Adipocyte (in vitro differentiated cells): Measurements from ENCODE around the gene CCDC34.

ENCODE experiments used
- DNase-seq: peaks from one replicate; pipeline ENCODE4 v3.0.0-alpha.2; 2015; ENCODE audit warnings: low read depth
- H3K27me3 ChIP-seq: replicated peaks from 2 replicates; pipeline ENCODE4 v1.7.0; 2013; ENCODE audit warnings: mild to moderate bottlenecking, low read length, moderate library complexity; ENCODE audit not compliant: control insufficient read depth, insufficient read depth
- H3K36me3 ChIP-seq: 2 replicates; pipeline ENCODE4 v1.7.0; 2013; ENCODE audit warnings: low read length, mild to moderate bottlenecking, moderate library complexity; ENCODE audit not compliant: control insufficient read depth, insufficient read depth, severe bottlenecking
- H3K4me1 ChIP-seq: 2 replicates; pipeline ENCODE4 v1.7.0; 2013; ENCODE audit warnings: mild to moderate bottlenecking, low read length, moderate library complexity; ENCODE audit not compliant: control insufficient read depth, insufficient read depth
- H3K4me3 ChIP-seq: 2 replicates; pipeline ENCODE4 v1.7.0; 2013; ENCODE audit warnings: mild to moderate bottlenecking, low read length, moderate library complexity
- H3K9ac ChIP-seq: 2 replicates; pipeline ENCODE4 v1.7.0; 2013; ENCODE audit warnings: mild to moderate bottlenecking, low read length, moderate library complexity
- H3K9me3 ChIP-seq: 2 replicates; pipeline ENCODE4 v1.7.0; 2013; ENCODE audit warnings: mild to moderate bottlenecking, low read length, moderate library complexity; ENCODE audit not compliant: control insufficient read depth

CCDC34 gene

GRCh38 chr11:27356624-27357222, 6.3 kb downstream of the CCDC34 start:
- no peak for DNase-seq
- Histone ChIP-seq H3K27me3 (no peaks in the 10 kb centered on the region), H3K9me3 (no peaks in the 10 kb centered on the region), H3K9ac (no peak overlapping the region), H3K4me3 (no peak overlapping the region), H3K4me1 (peaks cover 26% of the 10 kb centered on the region), H3K36me3 (no peaks in the 10 kb centered on the region)

- no peak for DNase-seq
- Histone ChIP-seq H3K4me1 (peaks cover 32% of the 10 kb centered on the region), H3K36me3 (no peaks in the 10 kb centered on the region), H3K27me3 (no peaks in the 10 kb centered on the region), H3K9ac (no peak overlapping the region), H3K9me3 (no peaks in the 10 kb centered on the region), H3K4me3 (no peak overlapping the region)
Measured at GRCh38 chr11:27355575-27356104, 7.4 kb downstream of the CCDC34 start.

GRCh38 chr11:27354359-27354965, 8.6 kb downstream of the CCDC34 start:
- Histone ChIP-seq H3K27me3 (no peaks in the 10 kb centered on the region), H3K4me1 (peaks cover 42% of the 10 kb centered on the region), H3K36me3 (no peaks in the 10 kb centered on the region), H3K9me3 (no peaks in the 10 kb centered on the region), H3K4me3 (no peak overlapping the region), H3K9ac (no peak overlapping the region)
- DNase-seq = no peak

GRCh38 chr11:27353593-27354358, 9.2 kb downstream of the CCDC34 start:
- H3K27me3 ChIP-seq = no peaks in the 10 kb centered on the region
- no peak overlapping the region for H3K4me3 ChIP-seq
- H3K36me3 ChIP-seq = no peaks in the 10 kb centered on the region
- peaks cover 42% of the 10 kb centered on the region for H3K4me1 ChIP-seq
- DNase-seq = peak; percentile 67
- no peaks in the 10 kb centered on the region for H3K9me3 ChIP-seq
- no peak overlapping the region for H3K9ac ChIP-seq

GRCh38 chr11:27352781-27353180, 10.2 kb downstream of the CCDC34 start:
- H3K9ac ChIP-seq = no peak overlapping the region
- no peaks in the 10 kb centered on the region for H3K27me3 ChIP-seq
- H3K4me3 ChIP-seq = no peak overlapping the region
- H3K9me3 ChIP-seq = no peaks in the 10 kb centered on the region
- H3K36me3 ChIP-seq = no peaks in the 10 kb centered on the region
- no peak for DNase-seq
- peaks cover 33% of the 10 kb centered on the region for H3K4me1 ChIP-seq

GRCh38 chr11:27350511-27350910, 12.5 kb downstream of the CCDC34 start:
- Histone ChIP-seq H3K27me3 (no peaks in the 10 kb centered on the region), H3K36me3 (no peaks in the 10 kb centered on the region), H3K9me3 (no peaks in the 10 kb centered on the region), H3K9ac (peak overlapping the region; percentile 34), H3K4me3 (no peak overlapping the region), H3K4me1 (peaks cover 31% of the 10 kb centered on the region)
- DNase-seq = no peak

GRCh38 chr11:27349919-27350318, 13.1 kb downstream of the CCDC34 start:
- Histone ChIP-seq H3K4me1 (peaks cover 29% of the 10 kb centered on the region), H3K27me3 (no peaks in the 10 kb centered on the region), H3K4me3 (no peak overlapping the region), H3K9me3 (no peaks in the 10 kb centered on the region), H3K36me3 (no peaks in the 10 kb centered on the region), H3K9ac (peak overlapping the region; percentile 34)
- DNase-seq = no peak

- Histone ChIP-seq H3K9me3 (no peaks in the 10 kb centered on the region), H3K4me3 (no peak overlapping the region), H3K9ac (no peak overlapping the region), H3K27me3 (no peaks in the 10 kb centered on the region), H3K36me3 (no peaks in the 10 kb centered on the region), H3K4me1 (peaks cover 18% of the 10 kb centered on the region)
- no peak for DNase-seq
Measured at GRCh38 chr11:27348340-27348873, 14.6 kb downstream of the CCDC34 start.

- H3K27me3 ChIP-seq = no peaks in the 10 kb centered on the region
- H3K9me3 ChIP-seq = no peaks in the 10 kb centered on the region
- no peak for DNase-seq
- peaks cover 19% of the 10 kb centered on the region for H3K4me1 ChIP-seq
- H3K9ac ChIP-seq = no peak overlapping the region
- H3K4me3 ChIP-seq = no peak overlapping the region
- H3K36me3 ChIP-seq = no peaks in the 10 kb centered on the region
Measured at GRCh38 chr11:27347359-27348339, 15.4 kb downstream of the CCDC34 start.

GRCh38 chr11:27339941-27340340, 23.1 kb downstream of the CCDC34 start:
- no peak overlapping the region for H3K9ac ChIP-seq
- H3K4me1 ChIP-seq = peaks cover 3% of the 10 kb centered on the region
- no peaks in the 10 kb centered on the region for H3K27me3 ChIP-seq
- no peaks in the 10 kb centered on the region for H3K9me3 ChIP-seq
- no peaks in the 10 kb centered on the region for H3K36me3 ChIP-seq
- H3K4me3 ChIP-seq = no peak overlapping the region
- DNase-seq = no peak
